Esophagus squamous epithelium (tissue), 4 donors: ENCODE measurements around the gene CX3CL1.

ENCODE experiments used
- POLR2A ChIP-seq, 4 donors: fragments of 450-650 bp; IDR thresholded peaks; one replicate each; pipeline ENCODE4 v1.6.1; 2017; ENCODE audit warnings: antibody characterized with exemption in 4 of 4, mild to moderate bottlenecking in 4 of 4, moderate library complexity in 3 of 4
- TF ChIP-seq, protein P1 (sequence below), 6 experiments: fragments of 450-650 bp in 4 of 6; fragments of 200-600 bp in 2 of 6; sonication (generic) in 2 of 6; IDR thresholded peaks; one replicate each; pipeline ENCODE4 v1.5.1; 2016 to 2019; ENCODE audit warnings: antibody characterized with exemption in 6 of 6, mild to moderate bottlenecking in 4 of 6, moderate library complexity in 4 of 6

DNA sequence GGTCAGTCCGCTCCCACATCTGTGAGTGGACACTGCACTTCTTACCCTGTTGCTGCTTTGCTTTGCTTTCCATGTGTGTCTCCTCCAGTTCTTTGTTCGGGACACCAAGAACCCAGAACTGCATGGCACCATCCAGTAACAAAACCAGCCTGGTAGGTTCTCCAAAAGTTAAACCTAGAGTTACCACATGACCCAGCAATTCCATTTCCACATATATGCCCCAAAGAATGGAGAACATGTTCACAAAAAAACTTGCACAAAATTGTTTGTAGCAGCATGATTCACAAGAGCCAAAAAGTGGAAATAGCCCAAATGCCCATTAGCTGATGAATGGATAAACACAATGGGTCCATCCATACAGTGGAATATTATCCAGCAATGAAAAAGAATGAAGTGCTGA lies 24.0 kb upstream of the CX3CL1 start:
- TF ChIP-seq, protein P1, sequence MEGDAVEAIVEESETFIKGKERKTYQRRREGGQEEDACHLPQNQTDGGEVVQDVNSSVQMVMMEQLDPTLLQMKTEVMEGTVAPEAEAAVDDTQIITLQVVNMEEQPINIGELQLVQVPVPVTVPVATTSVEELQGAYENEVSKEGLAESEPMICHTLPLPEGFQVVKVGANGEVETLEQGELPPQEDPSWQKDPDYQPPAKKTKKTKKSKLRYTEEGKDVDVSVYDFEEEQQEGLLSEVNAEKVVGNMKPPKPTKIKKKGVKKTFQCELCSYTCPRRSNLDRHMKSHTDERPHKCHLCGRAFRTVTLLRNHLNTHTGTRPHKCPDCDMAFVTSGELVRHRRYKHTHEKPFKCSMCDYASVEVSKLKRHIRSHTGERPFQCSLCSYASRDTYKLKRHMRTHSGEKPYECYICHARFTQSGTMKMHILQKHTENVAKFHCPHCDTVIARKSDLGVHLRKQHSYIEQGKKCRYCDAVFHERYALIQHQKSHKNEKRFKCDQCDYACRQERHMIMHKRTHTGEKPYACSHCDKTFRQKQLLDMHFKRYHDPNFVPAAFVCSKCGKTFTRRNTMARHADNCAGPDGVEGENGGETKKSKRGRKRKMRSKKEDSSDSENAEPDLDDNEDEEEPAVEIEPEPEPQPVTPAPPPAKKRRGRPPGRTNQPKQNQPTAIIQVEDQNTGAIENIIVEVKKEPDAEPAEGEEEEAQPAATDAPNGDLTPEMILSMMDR (IDR thresholded peaks at IDR 0.05), result no peak
- no peak for TF ChIP-seq POLR2A (IDR thresholded peaks at IDR 0.05)
